HG03457 (cell line): ENCODE results near the gene C6orf163.
A peak's percentile ranks its signal among the peaks of the same experiment; 100 is the strongest.

Source experiments
- ATAC-seq: cut with Tn5 transposase; IDR thresholded peaks from one replicate; pipeline ENCODE4 v1.9.1; 2021; ENCODE audit warnings: moderate number of reproducible peaks; ENCODE audit not compliant: unreplicated experiment

The C6orf163 gene

GRCh38 chr6:87356181-87356580 is 11.6 kb downstream of the C6orf163 start:
- no peak for ATAC-seq

GRCh38 chr6:87357479-87358196 is 13.0 kb downstream of the C6orf163 start:
- no peak for ATAC-seq

- ATAC-seq = no peak
Measured at GRCh38 chr6:87364602-87365252, 20.1 kb downstream of the C6orf163 start.

GRCh38 chr6:87366072-87366827 is 21.6 kb downstream of the C6orf163 start:
- no peak for ATAC-seq

GRCh38 chr6:87366899-87367298 is 22.3 kb downstream of the C6orf163 start:
- no peak for ATAC-seq

GRCh38 chr6:87373377-87373776 is 28.8 kb downstream of the C6orf163 start:
- no peak for ATAC-seq

GRCh38 chr6:87375315-87375714 is 30.7 kb downstream of the C6orf163 start:
- ATAC-seq = no peak

GRCh38 chr6:87376643-87377042 is 32.0 kb downstream of the C6orf163 start:
- ATAC-seq = no peak

GRCh38 chr6:87378947-87379346 is 34.3 kb downstream of the C6orf163 start:
- ATAC-seq = no peak

- ATAC-seq = no peak
Measured at GRCh38 chr6:87382861-87383260, 38.2 kb downstream of the C6orf163 start.

- ATAC-seq = no peak
Measured at GRCh38 chr6:87384038-87384437, 39.4 kb downstream of the C6orf163 start.

- no peak for ATAC-seq
Measured at GRCh38 chr6:87384449-87384848, 39.8 kb downstream of the C6orf163 start.

GRCh38 chr6:87391334-87391733 is 46.7 kb downstream of the C6orf163 start:
- no peak for ATAC-seq

- ATAC-seq = no peak
Measured at GRCh38 chr6:87393026-87393622, 48.5 kb downstream of the C6orf163 start.

GRCh38 chr6:87395431-87395830 is 50.8 kb downstream of the C6orf163 start:
- no peak for ATAC-seq

- no peak for ATAC-seq
Measured at GRCh38 chr6:87396595-87397392, 52.2 kb downstream of the C6orf163 start.

- no peak for ATAC-seq
Measured at GRCh38 chr6:87397656-87398055, 53.0 kb downstream of the C6orf163 start.

- ATAC-seq = no peak
Measured at GRCh38 chr6:87401832-87402231, 57.2 kb downstream of the C6orf163 start.

GRCh38 chr6:87407561-87407900 is 62.9 kb downstream of the C6orf163 start:
- ATAC-seq = peak; percentile 18

GRCh38 chr6:87407901-87408720 is 63.5 kb downstream of the C6orf163 start, which contains the start of gene CFAP206:
TSS of gene CFAP206 (plus strand) at chr6:87407972. CDS start at chr6:87409840, 1,868 bp downstream.
- peak; percentile 68 for ATAC-seq
